AG08396 (cell line): ENCODE data around the gene ERVK3-1.

Source experiments
- DNase-seq: peaks from one replicate; pipeline ENCODE4 v3.0.0; 2012; ENCODE audit warnings: low spot score, mixed read lengths

Gene ERVK3-1

DNA sequence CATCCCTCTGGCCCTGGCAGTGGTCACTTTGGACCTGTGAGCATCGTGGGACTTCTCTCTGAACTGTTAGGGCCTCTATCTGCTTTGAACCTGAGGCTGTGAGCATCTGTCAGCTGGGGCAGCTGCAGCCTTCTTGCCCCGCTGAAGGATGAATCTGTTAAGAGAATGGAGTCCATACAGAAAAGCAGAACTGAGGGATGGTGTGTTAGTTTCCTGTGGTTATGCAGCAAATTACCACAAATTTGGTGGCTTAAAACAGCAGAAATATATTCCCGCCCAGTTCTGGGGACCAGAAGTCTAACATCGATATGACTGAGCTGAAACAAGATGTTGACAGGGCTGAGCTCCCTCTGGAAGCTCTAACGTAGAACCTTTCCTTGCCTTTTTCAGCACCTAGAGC is 59.0 kb downstream of the ERVK3-1 start:
- no peak for DNase-seq
